ENCODE results near the gene FBXW8.
A peak's percentile ranks its signal among the peaks of the same experiment; 100 is the strongest.

FBXW8 gene

GRCh38 chr12:117000316-117000715, 89.6 kb downstream of the FBXW8 start:
- DNase-seq, result no peak

DNA sequence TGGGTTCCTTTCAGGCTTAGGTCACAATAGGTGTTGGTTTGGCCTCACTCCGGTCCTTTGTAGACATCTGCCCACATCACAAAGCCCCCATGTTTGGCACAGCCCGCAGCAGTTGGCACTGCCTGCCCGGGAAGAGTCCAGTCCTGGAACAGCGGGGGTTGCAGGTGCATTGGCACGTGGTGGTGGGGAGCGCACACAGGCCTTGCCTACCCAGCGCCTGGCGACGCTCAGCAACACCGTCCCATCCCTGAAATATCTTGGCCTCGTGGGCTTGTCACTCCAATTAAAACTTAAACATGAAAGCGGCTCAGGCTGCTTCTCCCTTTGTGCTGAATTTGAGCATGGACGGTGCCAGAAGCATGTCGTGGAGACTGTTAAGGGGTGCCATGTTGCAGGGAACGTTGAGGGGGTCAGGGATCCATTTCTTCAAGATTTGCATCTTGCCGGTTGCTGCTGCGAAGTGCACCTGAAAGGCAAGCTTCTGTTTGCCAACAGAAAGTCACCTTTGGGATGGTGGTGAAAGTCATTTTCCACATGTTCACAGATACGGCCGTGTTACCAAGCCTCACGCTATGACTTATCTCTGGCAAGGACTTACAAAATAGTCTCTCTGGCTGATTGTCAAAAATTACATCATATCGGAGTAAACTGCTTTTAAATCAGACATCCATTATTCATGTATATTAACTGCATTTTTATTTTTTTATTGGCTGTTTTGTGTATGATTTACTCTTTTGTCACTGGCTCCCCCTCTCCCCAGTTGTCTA, 91.5 kb downstream of the FBXW8 start:
- DNase-seq, result no peak

- DNase-seq, result no peak
Measured at GRCh38 chr12:117003883-117004404, 93.2 kb downstream of the FBXW8 start.

- no peak for DNase-seq
Measured at GRCh38 chr12:117005417-117006046, 94.8 kb downstream of the FBXW8 start.

GRCh38 chr12:117006333-117006732, 95.6 kb downstream of the FBXW8 start:
- no peak for DNase-seq

GRCh38 chr12:117007577-117007976, 96.8 kb downstream of the FBXW8 start:
- no peak for DNase-seq

GRCh38 chr12:117009759-117010158, 99.0 kb downstream of the FBXW8 start:
- DNase-seq, result no peak

DNA sequence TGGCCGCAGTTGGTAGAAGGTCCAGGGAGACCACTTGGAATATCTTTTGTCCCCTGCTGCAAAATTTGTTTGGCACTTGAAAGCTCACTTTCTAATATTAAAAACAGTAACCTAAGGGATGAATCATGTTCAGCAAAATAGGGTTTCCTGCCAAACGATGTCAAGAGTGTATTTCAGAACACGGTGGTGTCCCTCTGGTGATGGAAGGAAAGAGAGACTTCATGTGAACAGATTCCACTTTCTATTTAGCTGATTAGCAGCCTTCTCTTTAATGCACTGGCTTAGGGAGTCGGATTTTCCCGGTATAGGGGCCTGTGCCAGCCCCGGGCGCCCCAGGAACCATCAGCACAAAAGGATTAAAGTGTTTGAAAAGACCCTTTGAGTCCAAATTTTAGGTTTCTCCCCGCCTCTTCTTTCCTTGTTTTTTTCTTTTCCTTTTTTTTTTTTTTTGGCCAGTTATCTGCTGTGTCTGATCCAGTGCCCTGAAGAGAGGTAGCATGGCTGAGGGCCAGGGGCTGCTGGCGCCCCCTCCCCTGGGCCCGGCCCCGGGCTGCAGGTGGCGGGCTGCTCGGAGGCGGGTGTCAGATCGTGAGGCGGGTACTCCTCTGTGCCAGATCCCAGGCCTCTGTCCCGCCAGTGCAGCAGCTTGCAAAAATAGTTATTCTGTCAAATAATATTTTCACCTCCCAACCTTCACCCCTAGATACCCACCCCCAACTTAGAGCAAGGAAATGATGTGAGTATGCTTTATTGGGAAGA, 100.1 kb downstream of the FBXW8 start:
- no peak for DNase-seq

DNA sequence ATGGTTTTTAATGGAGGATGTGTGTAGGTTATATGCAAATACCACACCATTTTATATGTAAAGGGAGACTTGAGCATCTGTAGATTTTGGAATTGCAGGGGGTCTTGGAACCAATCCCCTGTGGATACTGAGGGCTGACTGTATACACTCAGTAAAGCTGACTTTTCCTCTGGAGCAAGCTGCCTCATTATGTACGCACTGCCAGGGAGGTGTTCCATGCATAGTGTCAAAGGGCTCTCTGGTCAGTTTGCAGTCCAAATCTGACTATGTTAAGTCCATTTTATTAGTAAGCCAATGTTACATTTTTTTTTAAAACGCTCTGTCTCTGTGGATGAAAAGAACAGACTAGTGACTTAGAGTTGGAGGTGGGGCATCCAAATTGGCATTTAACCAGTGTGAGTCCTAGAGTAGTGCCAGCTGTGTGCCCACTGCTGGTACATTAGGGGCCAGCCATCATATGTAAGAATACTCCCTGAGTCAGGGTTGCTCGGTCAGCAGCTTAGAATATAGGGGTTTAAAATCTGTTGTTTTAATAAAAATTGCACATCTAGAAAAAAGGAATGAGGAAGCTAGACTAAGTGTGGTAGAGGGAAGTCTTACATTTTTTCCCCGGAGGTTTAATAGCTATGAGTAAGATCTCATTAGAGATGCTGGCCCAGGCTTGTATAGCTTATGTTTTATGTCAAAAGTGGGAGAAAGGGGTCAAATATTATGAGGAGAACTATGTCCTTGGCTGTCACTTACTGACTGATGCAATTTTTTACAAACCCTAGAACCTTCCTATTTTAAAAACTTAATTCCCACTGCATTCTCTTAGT, 101.4 kb downstream of the FBXW8 start:
- no peak for DNase-seq

GRCh38 chr12:117013726-117014125, 103.0 kb downstream of the FBXW8 start:
- no peak for DNase-seq

DNA sequence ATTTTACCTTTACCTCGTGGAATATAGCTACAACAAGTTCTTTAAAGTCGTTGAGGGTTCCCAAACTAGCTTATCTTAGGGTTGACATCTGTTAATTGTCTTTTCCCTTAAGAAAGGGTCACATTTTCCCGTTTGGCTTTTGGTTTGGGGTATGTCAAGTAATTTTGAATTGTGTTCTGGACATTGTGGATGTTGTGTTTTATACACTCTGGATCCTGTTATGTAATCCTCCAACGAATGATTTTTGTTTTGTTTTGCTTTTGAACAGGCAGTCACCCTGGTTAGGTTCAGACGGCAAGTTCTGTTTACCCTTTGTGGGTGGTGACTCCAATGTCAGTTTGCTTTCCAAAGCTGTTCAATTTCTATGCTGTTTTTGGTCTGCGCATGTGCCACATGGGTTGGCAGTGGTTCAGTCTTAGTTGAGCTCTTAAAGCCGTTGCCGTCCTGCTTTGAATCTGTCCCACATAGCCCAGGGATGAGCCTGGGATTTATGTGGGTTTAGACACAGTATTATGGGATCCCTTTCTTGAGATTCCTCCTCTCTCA, 103.7 kb downstream of the FBXW8 start:
- DNase-seq, result no peak

GRCh38 chr12:117015811-117016210, 105.1 kb downstream of the FBXW8 start:
- DNase-seq, result no peak

DNA sequence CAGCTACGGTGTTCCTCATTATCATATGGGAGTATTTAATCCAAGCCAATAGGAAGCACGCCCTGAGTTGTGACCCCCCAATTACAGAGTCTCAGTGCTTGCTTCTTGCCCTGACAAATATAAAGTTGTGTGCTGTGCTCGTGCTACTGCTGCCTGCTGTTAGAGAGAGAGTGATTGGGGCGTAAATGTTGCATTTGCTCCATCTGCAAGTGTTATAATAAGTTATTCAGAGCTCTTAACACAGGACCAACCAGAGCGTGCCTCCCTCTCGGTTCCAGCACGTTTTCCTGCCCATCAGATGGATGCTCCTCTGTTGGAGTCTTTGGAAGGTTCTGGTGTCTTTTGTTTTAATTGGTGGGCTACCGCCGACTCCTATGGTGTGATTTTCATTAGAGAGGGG, 107.1 kb downstream of the FBXW8 start:
- DNase-seq, result peak; percentile 34

DNA sequence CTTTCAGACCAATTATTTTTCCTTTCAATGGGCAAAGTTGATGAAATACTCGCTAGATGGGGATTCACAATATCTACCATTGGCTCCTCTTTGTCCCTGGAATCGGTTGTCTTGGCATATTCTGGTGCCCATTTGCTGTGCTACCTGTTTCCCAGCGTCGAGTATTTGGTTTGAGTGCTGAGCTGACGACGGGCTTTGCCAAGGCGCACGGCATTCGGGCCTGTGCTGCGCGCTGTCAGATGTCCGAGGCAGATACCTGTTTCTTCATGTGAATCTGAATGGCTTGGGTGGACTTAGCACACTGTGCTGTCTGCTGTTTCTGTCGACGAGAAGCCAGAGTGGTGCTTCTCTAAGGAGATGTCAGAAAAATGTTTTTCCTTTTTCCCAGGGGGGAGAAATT, 107.5 kb downstream of the FBXW8 start:
- no peak for DNase-seq

DNA sequence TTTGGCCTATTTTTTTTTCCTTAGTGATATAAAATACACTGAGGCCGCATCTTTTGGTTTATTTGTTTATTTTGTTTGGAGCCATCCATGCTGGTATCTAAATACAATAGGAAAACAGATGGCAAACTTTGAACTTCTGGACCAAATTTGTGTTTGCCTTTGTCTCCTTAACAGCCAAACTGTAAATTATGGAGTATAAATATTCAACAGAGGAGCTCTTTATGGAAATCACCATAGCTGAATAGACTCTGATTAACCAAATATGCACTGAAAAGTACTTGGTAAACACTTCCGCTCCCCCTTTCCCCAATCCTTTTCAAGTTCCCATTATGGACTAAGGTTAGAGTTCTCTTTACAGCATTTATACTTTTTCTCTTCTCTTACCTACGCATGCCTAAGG, 107.9 kb downstream of the FBXW8 start:
- no peak for DNase-seq

DNA sequence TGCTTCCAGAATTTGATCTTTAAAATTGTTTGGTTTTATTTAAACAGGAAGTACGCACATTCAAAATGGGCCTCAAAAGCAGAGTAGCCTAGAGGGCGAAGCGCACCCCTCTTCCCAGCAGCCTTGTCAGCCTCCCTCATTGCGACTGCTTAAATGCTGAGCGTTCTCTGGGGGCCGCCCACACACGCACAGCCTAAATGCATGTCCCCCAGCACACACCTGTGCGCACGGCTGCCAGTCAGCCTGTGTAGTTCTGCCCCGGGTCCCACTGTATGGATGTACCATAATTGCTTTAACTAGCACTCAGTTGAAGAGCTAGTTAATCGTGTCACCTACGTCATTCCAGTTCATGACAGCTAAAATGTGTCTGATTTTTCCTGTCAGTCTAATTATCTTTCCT, 109.1 kb downstream of the FBXW8 start:
- DNase-seq, result no peak

DNA sequence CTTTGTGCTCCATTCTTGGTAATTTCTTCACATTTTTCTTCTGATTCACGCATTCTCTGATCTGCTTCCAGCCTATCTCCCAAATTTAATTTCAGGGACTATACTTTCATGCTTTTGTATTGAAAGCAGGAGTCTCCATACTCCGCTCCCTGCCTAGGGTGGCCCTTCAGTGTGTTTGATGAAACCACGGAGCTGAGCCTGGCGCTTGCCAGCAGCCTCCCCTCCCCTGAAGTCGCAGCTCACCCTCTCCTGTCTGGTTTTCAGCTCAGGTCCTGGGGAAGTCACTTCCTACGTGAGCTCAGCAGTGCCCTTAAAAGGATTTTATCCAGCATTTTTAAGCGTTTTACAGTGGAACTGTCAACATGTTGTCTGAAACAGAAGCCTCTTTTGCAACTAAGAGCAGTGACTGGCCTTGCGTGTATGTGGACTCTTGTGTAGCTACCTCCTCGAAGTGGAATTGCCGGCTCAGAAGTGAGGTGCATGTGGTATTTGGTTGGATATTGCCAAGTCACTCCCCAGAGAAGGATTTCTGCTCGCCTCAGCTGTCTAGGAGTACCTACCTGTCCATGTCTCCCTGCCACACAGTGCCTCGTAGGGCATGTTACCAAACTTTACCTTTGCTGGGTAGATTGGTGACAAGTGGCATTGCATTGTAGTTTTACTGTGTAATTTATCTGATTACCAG, 109.9 kb downstream of the FBXW8 start:
- DNase-seq, result no peak

GRCh38 chr12:117022465-117022864, 111.7 kb downstream of the FBXW8 start:
- no peak for DNase-seq

GRCh38 chr12:117023998-117024960, 113.5 kb downstream of the FBXW8 start:
- no peak for DNase-seq

GRCh38 chr12:117024961-117025480, 114.3 kb downstream of the FBXW8 start:
- no peak for DNase-seq
